Mesothelial cell of epicardium (in vitro differentiated cells): ENCODE results near the gene ZNF780A. TPM values are rescaled to one million over a fixed set of nuclear protein-coding genes. Genes with fewer than 3 reads are reported as not detected.

Experiments used
- DNase-seq, 2 experiments: peaks; one replicate each; pipeline ENCODE4 v3.0.0; 2021; ENCODE audit warnings: low spot score in 2 of 2; ENCODE audit not compliant: unreplicated experiment in 2 of 2
- H3K27ac Mint-ChIP-seq: 2 replicates; pipeline ENCODE4 v1.8.0; 2021; ENCODE audit warnings: mixed read lengths
- H3K27me3 Mint-ChIP-seq: 2 replicates; pipeline ENCODE4 v1.8.0; 2021; ENCODE audit warnings: low read depth, mixed read lengths
- H3K36me3 Mint-ChIP-seq: 2 replicates; pipeline ENCODE4 v1.8.0; 2021; ENCODE audit warnings: mixed read lengths
- H3K4me1 Mint-ChIP-seq: 2 replicates; pipeline ENCODE4 v1.8.0; 2021; ENCODE audit warnings: mixed read lengths
- H3K4me3 Mint-ChIP-seq: 2 replicates; pipeline ENCODE4 v1.8.0; 2021; ENCODE audit warnings: mild to moderate bottlenecking, moderate library complexity, mixed read lengths
- H3K9me3 Mint-ChIP-seq: 2 replicates; pipeline ENCODE4 v1.8.0; 2021; ENCODE audit warnings: mixed read lengths
- CTCF ChIP-seq: fragments of 200-600 bp; sonication (generic); IDR thresholded peaks from one replicate; pipeline ENCODE4 v1.5.0; 2021; ENCODE audit warnings: antibody characterized with exemption; ENCODE audit not compliant: unreplicated experiment
- total RNA-seq: library from RNA; stranded (reverse); gene quantifications from 3 replicates; pipeline ENCODE4 v1.2.1, GENCODE V29; 2021

Gene ZNF780A
- total RNA-seq, 1 donor from 2014 or later, result 17.3 TPM

GRCh38 chr19:40110570-40110969 is 19.8 kb upstream of the ZNF780A start:
- H3K4me3 Mint-ChIP-seq, result no peak overlapping the region
- H3K36me3 Mint-ChIP-seq, result no peaks in the 10 kb centered on the region
- peaks cover 5% of the 10 kb centered on the region for H3K27me3 Mint-ChIP-seq
- peaks cover 25% of the 10 kb centered on the region for H3K9me3 Mint-ChIP-seq
- no peak for DNase-seq
- no peak for TF ChIP-seq CTCF
- H3K27ac Mint-ChIP-seq, result no peak overlapping the region
- H3K4me1 Mint-ChIP-seq, result no peaks in the 10 kb centered on the region

GRCh38 chr19:40104754-40105153 is 14.0 kb upstream of the ZNF780A start:
- DNase-seq, result no peak
- TF ChIP-seq CTCF, result no peak
- H3K27ac Mint-ChIP-seq, result no peak overlapping the region
- peaks cover 13% of the 10 kb centered on the region for H3K27me3 Mint-ChIP-seq
- H3K4me3 Mint-ChIP-seq, result no peak overlapping the region
- H3K4me1 Mint-ChIP-seq, result no peaks in the 10 kb centered on the region
- no peaks in the 10 kb centered on the region for H3K36me3 Mint-ChIP-seq
- H3K9me3 Mint-ChIP-seq, result peaks cover 6% of the 10 kb centered on the region

- no peaks in the 10 kb centered on the region for H3K4me1 Mint-ChIP-seq
- TF ChIP-seq CTCF, result no peak
- H3K36me3 Mint-ChIP-seq, result no peaks in the 10 kb centered on the region
- no peak overlapping the region for H3K4me3 Mint-ChIP-seq
- H3K27ac Mint-ChIP-seq, result no peak overlapping the region
- peaks cover 6% of the 10 kb centered on the region for H3K9me3 Mint-ChIP-seq
- DNase-seq, result no peak
- H3K27me3 Mint-ChIP-seq, result peaks cover 16% of the 10 kb centered on the region
These were observed 12.9 kb upstream of the ZNF780A start for GRCh38 chr19:40103600-40103999.

- Mint-ChIP-seq H3K4me1 (no peaks in the 10 kb centered on the region), H3K36me3 (no peaks in the 10 kb centered on the region), H3K27me3 (peaks cover 20% of the 10 kb centered on the region), H3K9me3 (peaks cover 10% of the 10 kb centered on the region), H3K27ac (no peak overlapping the region), H3K4me3 (no peak overlapping the region)
- no peak for TF ChIP-seq CTCF
- DNase-seq, result no peak
These were observed 11.1 kb upstream of the ZNF780A start for GRCh38 chr19:40101813-40102212.

GRCh38 chr19:40093416-40093815 is 2.7 kb upstream of the ZNF780A start:
- Mint-ChIP-seq H3K27ac (no peak overlapping the region), H3K4me3 (no peak overlapping the region), H3K9me3 (peaks cover 12% of the 10 kb centered on the region), H3K36me3 (peaks cover 4% of the 10 kb centered on the region), H3K27me3 (peaks cover 11% of the 10 kb centered on the region), H3K4me1 (peaks cover 13% of the 10 kb centered on the region)
- no peak for DNase-seq
- no peak for TF ChIP-seq CTCF
